ENCODE results near the gene SMAD6.

The SMAD6 gene

DNA sequence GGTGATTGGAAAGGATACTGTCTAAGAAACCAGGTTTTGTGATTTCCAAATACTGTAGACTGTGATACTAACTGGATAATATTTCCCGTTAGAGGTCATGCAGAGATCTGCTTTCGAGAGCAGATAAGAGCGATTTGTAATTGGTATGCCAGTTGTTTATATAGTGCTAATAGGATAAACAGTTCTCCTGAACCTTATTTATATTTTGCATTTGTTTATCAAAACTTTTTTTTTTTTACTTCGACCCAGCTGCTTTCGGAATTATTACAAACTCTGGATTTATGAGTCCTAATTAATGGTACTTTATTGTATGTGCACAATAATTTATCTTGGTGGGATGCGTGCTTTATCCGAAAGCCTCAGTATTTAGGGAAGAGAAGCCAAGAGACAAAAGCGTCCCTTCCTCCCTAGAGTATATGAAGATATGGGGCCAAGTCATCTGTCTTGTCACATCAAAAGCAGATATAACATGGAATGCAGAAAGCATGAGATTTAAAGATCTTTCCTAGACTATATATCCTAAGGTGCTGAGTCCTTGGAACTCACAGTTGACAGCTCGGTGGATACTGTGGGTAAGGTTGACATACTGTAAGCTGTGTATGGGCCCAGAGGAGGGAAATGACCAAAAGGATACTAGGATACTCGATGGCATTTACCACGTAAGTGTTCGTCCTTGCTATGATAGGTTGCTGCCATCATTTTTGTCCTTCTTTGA lies 62.2 kb downstream of the SMAD6 start:
- DNase-seq = no peak
- in situ Hi-C loops (cut with MboI; ENCODE audit: low pct_unique_long_range_greater_than_20kb, low sequenced_read_pairs) = no loop called here

DNA sequence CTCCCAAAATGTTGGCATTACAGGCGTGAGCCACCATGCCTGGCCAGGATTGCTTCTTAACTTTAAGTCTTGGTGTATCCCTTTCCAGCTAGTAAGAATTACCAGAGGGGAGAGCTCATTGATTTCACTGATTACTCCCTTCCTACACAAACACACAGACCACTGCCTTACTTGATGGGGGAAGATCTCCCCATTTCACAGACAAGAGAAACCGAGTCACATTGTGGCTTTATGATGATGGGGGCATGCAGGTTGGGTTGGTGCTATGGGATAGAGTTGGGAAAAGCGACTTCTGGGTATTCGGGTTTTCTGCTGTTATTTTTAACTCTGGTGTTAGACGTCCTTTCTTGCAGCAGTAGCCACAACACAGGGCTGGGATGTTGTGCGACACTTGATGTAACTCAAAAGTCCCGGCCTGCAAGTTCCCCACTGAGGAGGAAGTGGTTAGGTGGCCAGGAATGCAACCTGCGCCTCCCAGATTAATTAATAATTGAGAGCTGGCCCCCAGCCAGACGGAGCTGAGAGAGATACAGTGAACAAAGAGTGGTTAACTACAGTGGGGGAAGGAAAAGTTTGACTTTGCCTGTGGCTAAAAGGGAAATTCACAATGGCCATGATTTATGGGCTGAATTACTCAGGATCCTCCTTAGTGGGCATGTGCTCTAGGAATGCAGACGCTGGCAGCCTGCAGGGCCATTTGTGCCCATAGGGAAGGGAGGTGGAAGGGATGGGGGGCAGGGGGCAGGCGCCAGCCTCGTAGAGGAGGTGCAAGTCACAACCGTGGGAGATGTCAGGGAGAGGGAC lies 63.6 kb downstream of the SMAD6 start:
- peak; percentile 98 for DNase-seq
- in situ Hi-C loops (cut with MboI; ENCODE audit: low pct_unique_long_range_greater_than_20kb, low sequenced_read_pairs) = no loop called here

GRCh38 chr15:66766282-66767230 lies 64.5 kb downstream of the SMAD6 start:
- in situ Hi-C loops (cut with MboI; ENCODE audit: low pct_unique_long_range_greater_than_20kb, low sequenced_read_pairs) = no loop called here

GRCh38 chr15:66767240-66767659 lies 65.2 kb downstream of the SMAD6 start:
- in situ Hi-C loops (cut with MboI; ENCODE audit: low pct_unique_long_range_greater_than_20kb, low sequenced_read_pairs) = no loop called here
- no peak for DNase-seq

More at GRCh38 chr15:66766282-66767230, 64.5 kb downstream of the SMAD6 start:
- DNase-seq = no peak

- no peak for DNase-seq
- in situ Hi-C loops (cut with MboI; ENCODE audit: low pct_unique_long_range_greater_than_20kb, low sequenced_read_pairs) = no loop called here
These were observed 67.0 kb downstream of the SMAD6 start for GRCh38 chr15:66768987-66769386.

GRCh38 chr15:66770518-66771350 lies 68.7 kb downstream of the SMAD6 start:
- in situ Hi-C loops (cut with MboI; ENCODE audit: low pct_unique_long_range_greater_than_20kb, low sequenced_read_pairs) = no loop called here
- no peak for DNase-seq

DNA sequence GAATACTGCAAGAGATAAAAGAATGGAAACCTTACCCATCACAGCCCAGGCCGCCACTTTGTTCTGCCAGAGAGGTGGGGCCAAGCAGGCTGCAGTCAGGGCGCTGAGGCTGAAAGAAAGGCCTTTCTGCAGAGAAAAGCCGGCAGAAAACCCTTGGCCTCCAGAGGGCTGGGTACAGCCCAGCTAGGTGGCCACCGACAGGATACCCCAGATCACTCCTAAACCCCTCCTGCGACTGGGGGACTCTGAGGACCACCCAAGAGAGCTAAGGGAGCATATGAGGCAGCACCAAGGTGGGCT lies 69.3 kb downstream of the SMAD6 start:
- no peak for DNase-seq
- in situ Hi-C loops (cut with MboI; ENCODE audit: low pct_unique_long_range_greater_than_20kb, low sequenced_read_pairs) = no loop called here

DNA sequence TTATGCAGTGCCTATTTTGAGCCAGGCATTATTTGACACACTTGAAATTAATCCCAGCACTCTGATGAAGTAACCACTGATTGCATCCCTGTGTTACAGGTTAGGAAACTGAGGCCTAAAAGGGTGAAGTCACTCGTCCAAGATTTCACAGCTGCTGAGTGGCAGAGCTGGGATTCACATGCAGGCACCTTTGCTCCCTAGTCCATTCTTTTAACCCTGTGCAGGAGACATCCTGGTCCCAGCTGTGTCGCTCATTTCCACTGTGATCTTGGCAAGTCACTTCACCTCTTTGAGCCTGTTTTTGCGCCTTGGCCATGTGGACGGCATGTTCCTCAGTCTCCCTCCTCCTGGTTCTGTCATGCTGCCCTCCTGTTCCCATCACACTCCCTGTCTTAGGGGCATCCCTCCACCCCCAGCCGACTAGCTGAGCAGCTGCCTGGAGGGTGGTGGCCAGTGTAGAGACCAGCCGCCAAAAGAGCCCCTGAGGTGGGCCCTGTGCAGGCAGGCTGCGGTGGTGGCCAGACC lies 70.6 kb downstream of the SMAD6 start:
- in situ Hi-C loops (cut with MboI; ENCODE audit: low pct_unique_long_range_greater_than_20kb, low sequenced_read_pairs) = no loop called here
- DNase-seq = peak; percentile 35

- no peak for DNase-seq
- in situ Hi-C loops (cut with MboI; ENCODE audit: low pct_unique_long_range_greater_than_20kb, low sequenced_read_pairs) = no loop called here
These were observed 71.3 kb downstream of the SMAD6 start for GRCh38 chr15:66773129-66773873.

DNA sequence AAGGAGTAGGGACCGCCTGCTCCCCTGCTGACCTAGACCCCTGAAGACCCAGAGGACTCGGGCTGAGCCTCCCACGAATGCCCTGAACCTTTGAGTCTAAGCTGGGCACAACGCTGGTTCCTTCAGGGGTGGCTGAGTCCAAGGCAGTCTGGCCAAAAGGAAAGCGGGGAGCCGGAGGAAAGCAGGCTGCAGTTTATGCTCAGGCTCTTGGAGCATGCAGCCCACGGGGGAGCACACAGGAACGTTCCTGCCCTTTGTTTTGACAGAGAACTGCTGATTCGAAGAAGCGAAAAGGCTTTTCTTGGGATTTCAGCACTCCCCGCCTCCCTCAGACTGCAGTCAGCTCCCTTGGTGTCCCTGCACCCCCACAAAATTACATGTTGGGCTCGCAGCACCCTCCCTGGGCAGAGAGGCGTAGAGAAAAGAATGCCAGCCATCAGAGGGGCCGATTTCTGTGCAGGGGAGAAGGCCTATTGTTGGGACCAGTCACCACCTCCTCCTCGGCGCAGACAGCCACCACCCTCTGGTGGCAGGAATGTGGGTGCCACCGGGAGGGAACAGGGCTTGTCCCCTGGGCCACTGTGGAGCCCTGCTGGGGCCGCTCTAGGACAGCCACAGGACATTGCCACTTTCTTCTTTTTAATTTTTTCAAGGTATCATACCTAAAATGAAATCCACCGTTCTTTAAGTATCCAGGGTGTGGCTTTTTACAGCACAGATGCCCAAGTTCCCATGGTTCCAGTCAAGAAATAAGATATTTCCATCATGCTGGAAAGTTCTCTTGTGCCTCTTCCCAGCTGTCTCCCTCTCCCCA lies 72.2 kb downstream of the SMAD6 start:
- peak; percentile 90 for DNase-seq

GRCh38 chr15:66775127-66776105 lies 73.4 kb downstream of the SMAD6 start:
- in situ Hi-C loops (cut with MboI; ENCODE audit: low pct_unique_long_range_greater_than_20kb, low sequenced_read_pairs) = no loop called here

More for the DNA sequence above, 72.2 kb downstream of the SMAD6 start:
- in situ Hi-C loops (cut with MboI; ENCODE audit: low pct_unique_long_range_greater_than_20kb, low sequenced_read_pairs) = no loop called here

GRCh38 chr15:66777054-66777453 lies 75.0 kb downstream of the SMAD6 start:
- no peak for DNase-seq
- in situ Hi-C loops (cut with MboI; ENCODE audit: low pct_unique_long_range_greater_than_20kb, low sequenced_read_pairs) = no loop called here

More at GRCh38 chr15:66775127-66776105, 73.4 kb downstream of the SMAD6 start:
- DNase-seq = no peak

DNA sequence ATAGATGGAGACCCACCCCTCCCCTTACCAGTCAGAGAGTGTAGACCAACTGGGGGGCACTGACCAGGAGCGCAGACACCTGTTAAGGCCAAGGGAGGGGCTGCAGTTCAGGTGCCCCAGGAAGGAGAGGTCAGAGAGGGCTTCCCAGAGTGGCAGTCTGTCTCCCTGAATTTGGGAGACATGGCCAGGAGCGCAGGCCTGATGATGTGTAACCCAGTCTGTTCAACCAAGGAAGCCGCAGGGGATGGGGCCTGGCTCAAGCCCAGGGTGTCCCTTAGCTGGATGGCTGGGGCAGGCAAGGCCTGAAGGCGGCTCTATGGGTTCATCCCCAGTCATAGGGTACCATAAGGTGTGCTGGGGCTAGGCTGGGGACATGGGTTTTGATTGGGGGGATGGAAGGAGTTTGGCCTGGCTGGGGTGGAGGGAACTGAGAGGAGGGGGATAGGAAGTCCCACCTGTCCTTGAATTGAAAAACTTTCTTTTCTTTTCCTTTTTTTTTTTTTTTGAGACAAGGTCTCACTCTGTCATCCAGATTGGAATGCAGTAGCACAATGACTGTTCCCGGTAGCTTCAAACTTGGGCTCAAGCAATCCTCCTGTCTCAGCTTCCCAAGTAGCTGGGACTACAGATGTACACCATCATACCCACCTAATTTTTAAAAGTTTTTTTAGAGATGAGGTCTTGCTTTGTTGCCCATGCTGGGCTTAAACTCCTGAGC lies 75.7 kb downstream of the SMAD6 start:
- in situ Hi-C loops (cut with MboI; ENCODE audit: low pct_unique_long_range_greater_than_20kb, low sequenced_read_pairs) = no loop called here

DNA sequence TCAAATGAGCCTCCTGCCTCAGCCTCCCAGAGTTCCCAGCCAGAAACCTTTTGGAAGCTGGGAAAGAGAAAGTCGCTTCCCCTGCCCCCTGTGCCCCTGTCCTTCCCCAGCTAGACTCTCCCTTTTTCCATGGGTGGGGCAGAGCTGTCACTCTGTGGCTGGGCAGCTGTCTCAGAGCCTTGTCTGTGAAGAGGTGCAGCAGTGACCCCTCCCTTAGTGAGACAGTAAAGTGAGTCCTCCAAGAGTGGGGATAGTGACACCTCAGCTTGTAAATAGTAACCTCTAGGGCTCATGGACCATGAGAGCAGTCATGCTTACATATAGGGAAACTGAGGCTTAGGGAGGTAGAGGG lies 76.3 kb downstream of the SMAD6 start:
- in situ Hi-C loops (cut with MboI; ENCODE audit: low pct_unique_long_range_greater_than_20kb, low sequenced_read_pairs) = no loop called here
- DNase-seq = no peak

More for the DNA sequence above, 75.7 kb downstream of the SMAD6 start:
- DNase-seq = no peak

DNA sequence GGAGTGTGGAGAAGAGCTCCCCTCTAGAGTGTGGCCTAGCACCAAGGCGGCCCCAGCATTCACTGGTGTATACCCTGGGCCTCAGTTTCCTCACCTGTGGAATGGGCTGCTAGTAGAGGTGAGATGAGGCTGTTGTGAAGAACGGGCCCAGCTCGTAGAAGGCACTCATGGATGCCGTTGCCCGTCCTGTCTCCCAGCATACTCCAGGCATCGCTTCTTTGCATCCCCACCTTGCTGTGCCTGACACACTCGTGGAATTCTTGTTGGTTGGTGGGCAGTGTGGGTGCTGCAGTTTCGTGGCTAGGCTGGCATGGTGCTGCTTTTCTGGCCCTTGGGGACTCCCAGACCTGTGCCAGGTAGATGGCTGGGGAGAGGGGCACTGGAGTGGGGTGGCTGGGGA lies 76.7 kb downstream of the SMAD6 start:
- DNase-seq = no peak
- in situ Hi-C loops (cut with MboI; ENCODE audit: low pct_unique_long_range_greater_than_20kb, low sequenced_read_pairs) = no loop called here
